Activated CD4-positive, alpha-beta T cell treated with anti-CD3 and anti-CD28 coated beads, Interleukin-2, amount 10 ng/mL, durations not matched to agents 24 days and 14 days (primary cell): ENCODE results near the gene GFPT2. TPM values are rescaled to one million over a fixed set of nuclear protein-coding genes. Genes with fewer than 3 reads are reported as not detected.

Experiments used
- DNase-seq: peaks from one replicate; pipeline ENCODE4 v3.0.0; 2022
- H3K27ac Mint-ChIP-seq: one replicate; pipeline ENCODE4 v1.8.0; 2022; ENCODE audit warnings: mild to moderate bottlenecking, mixed read lengths
- H3K27me3 Mint-ChIP-seq: one replicate; pipeline ENCODE4 v1.8.0; 2022; ENCODE audit warnings: mixed read lengths
- H3K36me3 Mint-ChIP-seq: one replicate; pipeline ENCODE4 v1.8.0; 2022; ENCODE audit warnings: low read depth, mild to moderate bottlenecking, mixed read lengths
- H3K4me1 Mint-ChIP-seq: one replicate; pipeline ENCODE4 v1.8.0; 2021; ENCODE audit warnings: mixed read lengths
- H3K4me3 Mint-ChIP-seq: one replicate; pipeline ENCODE4 v1.8.0; 2022; ENCODE audit warnings: mild to moderate bottlenecking, moderate library complexity, mixed read lengths
- H3K9me3 Mint-ChIP-seq: one replicate; pipeline ENCODE4 v1.8.0; 2021; ENCODE audit warnings: mixed read lengths
- intact Hi-C: fragments of 100-400 bp; cut with micrococcal nuclease; formaldehyde crosslinking; loops from one replicate; pipeline ENCODE4 v1.15.1; 2023
- total RNA-seq: library from RNA; stranded (reverse); gene quantifications from 2 replicates; pipeline ENCODE4 v1.2.3, GENCODE V29; 2022

The GFPT2 gene
- total RNA-seq, 1 donor from 2014 or later: 0.42 TPM

DNA sequence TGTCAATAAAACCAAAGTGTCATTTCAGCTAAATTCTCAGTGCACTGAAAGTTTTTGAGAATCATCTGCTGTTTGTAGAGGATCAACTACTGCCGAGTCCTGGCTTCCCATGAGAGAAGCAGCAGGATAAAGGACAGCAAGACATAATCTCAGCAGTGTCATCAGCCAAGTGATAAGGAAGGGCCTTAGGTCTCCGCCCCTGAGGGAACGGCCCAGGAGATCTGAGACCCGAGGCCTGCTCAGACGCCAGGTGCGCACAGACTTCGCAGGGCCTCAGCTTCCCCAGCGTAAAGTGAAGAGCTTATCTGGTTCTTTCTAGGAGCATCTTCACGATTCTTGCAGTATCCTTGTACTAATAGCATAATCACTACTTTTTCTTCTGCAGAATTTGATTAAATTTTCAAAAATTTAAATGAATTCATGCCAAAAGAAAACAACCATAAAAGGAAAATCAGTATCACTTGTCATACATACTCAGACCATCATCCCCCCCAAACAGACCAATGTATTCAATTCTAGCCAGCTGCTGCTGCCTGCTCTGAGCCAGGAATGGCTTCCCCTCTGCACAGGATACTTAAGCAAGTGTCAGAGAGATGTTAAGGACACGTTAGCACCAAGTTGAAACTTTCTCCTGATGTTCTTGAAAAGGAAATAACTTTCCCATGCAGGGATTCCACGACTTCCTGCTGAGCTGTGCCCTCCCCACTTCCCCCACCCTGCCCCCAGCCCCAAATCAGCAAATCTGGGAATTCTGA, 2.2 kb downstream of the GFPT2 start:
- intact Hi-C loops: loop anchor here (10.0 kb wide), 1 partner anchor 124 kb away; no protein-coding TSS in a partner anchor
- Mint-ChIP-seq H3K27ac (no peak overlapping the region), H3K4me1 (no peaks in the 10 kb centered on the region), H3K36me3 (no peaks in the 10 kb centered on the region), H3K27me3 (peaks cover 42% of the 10 kb centered on the region), H3K4me3 (no peak overlapping the region), H3K9me3 (no peaks in the 10 kb centered on the region)
- DNase-seq: no peak

DNA sequence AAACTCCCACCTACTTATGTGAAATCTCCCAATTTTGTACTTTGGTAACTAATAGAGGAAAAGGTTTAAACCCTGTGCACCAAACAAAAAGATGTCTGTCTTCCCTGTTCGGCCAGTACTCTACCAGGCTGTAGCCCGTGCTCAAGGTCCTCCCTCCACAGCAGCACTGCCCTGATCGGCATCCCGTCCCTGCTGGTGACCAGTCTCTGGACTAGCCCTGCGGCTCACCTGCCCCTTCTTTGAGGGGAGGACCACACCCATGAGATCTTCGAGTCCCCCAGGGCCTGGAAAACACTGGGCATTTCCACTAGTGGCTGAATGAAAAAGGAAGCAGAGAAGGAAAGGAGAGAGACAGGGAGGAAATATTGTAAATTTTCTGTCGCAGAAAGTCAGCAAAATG, 2.8 kb downstream of the GFPT2 start:
- H3K9me3 Mint-ChIP-seq: no peaks in the 10 kb centered on the region
- H3K4me1 Mint-ChIP-seq: no peaks in the 10 kb centered on the region
- peaks cover 36% of the 10 kb centered on the region for H3K27me3 Mint-ChIP-seq
- H3K36me3 Mint-ChIP-seq: no peaks in the 10 kb centered on the region
- intact Hi-C loops: loop anchor here (10.0 kb wide), 1 partner anchor 125 kb away; no protein-coding TSS in a partner anchor
- no peak for DNase-seq
- no peak overlapping the region for H3K27ac Mint-ChIP-seq
- no peak overlapping the region for H3K4me3 Mint-ChIP-seq

DNA sequence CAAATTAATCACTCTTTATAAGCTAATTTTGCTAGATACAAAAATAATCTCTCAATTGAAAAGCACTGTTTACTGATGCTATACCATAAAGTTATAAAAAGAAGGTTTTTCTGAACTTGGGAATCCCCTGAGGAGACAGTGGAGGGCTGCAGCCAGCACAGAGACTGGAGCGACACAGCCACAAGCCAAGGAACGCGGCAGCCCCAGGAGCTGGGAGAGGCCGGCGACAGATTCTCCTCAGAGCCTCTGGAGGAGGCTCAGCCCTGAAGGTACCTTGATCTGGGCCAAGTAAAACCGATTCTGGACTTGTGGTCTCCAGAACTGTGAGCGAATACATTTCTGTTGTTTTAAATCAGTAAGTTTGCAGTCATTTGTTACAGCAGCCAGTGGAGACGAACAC, 3.7 kb downstream of the GFPT2 start:
- Mint-ChIP-seq H3K4me1 (no peaks in the 10 kb centered on the region), H3K36me3 (no peaks in the 10 kb centered on the region), H3K9me3 (no peaks in the 10 kb centered on the region), H3K27ac (no peak overlapping the region), H3K27me3 (peaks cover 28% of the 10 kb centered on the region), H3K4me3 (no peak overlapping the region)
- intact Hi-C loops: no loop called here
- no peak for DNase-seq

DNA sequence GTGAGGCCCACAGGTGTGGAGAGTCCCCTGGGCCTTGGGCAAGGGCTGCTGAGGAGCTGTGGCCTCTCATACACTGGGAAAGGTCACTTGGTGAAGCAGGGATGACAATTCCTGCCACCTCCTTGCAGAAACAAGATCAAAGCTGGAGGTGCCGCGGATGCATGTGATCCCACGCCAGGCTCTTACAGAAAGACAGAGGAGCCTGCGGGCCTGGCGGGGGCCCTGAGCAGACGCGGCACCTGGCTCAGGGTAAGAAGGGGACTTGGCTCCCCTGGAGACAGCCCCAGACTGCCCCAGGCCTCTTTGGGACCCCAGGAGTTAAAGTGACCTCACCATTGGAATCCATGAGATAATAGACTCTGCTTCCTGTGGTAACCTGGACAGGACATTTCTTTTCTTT, 4.8 kb downstream of the GFPT2 start:
- DNase-seq: no peak
- H3K9me3 Mint-ChIP-seq: no peaks in the 10 kb centered on the region
- no peak overlapping the region for H3K27ac Mint-ChIP-seq
- intact Hi-C loops: no loop called here
- no peaks in the 10 kb centered on the region for H3K4me1 Mint-ChIP-seq
- peaks cover 30% of the 10 kb centered on the region for H3K27me3 Mint-ChIP-seq
- H3K4me3 Mint-ChIP-seq: no peak overlapping the region
- H3K36me3 Mint-ChIP-seq: no peaks in the 10 kb centered on the region

DNA sequence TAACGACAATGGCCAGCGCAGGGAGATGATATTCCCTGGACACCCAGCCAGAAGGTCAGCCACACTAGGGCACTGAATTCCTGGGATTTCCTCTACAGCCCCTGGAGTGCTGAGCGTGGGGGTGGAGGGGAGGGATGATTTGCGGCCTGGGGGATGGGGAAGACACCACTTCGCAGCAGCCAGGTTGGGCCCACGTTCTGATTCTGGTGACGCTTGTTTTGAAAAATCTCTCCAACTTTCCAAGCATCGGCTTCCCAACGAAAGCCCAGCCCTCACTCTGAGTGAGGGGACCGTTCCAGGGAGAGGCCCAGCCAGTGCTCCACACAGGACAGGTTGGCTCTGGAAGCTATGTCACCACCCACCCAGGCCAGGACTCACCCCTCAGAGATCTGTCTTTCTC, 5.4 kb downstream of the GFPT2 start:
- H3K27me3 Mint-ChIP-seq: peaks cover 30% of the 10 kb centered on the region
- no peaks in the 10 kb centered on the region for H3K9me3 Mint-ChIP-seq

DNA sequence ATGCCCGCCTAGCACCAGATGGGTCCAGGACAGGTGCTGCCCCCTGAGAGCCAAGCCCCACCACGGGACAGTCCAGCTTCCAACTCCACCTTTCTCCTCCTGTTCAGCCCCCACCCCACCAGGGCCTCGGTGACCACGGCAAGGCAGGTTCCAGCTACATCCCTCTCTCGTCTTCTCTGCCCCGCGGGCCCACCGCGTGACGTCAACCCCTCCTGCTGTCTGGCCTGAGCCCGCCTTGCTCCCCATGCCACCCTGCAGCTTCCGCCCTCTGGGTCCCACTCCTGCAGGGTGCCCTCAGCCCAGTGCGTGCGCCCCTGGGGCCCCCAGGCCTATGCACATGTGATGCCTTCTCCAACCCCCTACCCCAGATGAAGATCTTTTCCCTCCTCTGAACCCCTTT, 6.8 kb downstream of the GFPT2 start:
- Mint-ChIP-seq H3K27me3 (peaks cover 23% of the 10 kb centered on the region), H3K4me1 (no peaks in the 10 kb centered on the region), H3K36me3 (no peaks in the 10 kb centered on the region), H3K4me3 (no peak overlapping the region), H3K9me3 (no peaks in the 10 kb centered on the region), H3K27ac (no peak overlapping the region)
- DNase-seq: no peak
- intact Hi-C loops: no loop called here

More for the DNA sequence above, 5.4 kb downstream of the GFPT2 start:
- H3K4me1 Mint-ChIP-seq: no peaks in the 10 kb centered on the region
- no peak for DNase-seq
- H3K27ac Mint-ChIP-seq: no peak overlapping the region
- H3K4me3 Mint-ChIP-seq: no peak overlapping the region
- intact Hi-C loops: no loop called here
- H3K36me3 Mint-ChIP-seq: no peaks in the 10 kb centered on the region

DNA sequence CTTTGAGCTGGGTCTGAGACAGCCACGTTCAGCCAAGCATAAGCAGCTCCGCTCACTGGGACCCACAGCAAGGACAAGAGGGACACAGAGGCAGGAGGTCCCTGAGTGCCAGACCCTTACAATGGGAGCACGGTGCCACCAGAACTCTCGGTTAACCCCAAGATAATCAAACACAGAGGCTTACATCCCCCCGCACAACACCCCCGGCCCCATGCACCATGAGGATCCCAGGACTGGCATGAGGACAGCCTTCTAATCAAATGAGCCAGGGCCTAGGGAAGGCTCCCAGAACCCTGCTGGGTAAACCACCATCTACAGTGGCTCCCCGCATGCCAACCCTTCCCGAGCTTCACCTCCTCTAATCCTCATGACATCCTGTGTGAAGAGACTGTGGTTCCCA, 7.4 kb downstream of the GFPT2 start:
- intact Hi-C loops: no loop called here
- Mint-ChIP-seq H3K27me3 (peaks cover 17% of the 10 kb centered on the region), H3K4me3 (no peak overlapping the region), H3K9me3 (no peaks in the 10 kb centered on the region), H3K27ac (no peak overlapping the region), H3K36me3 (no peaks in the 10 kb centered on the region), H3K4me1 (no peaks in the 10 kb centered on the region)
- no peak for DNase-seq

DNA sequence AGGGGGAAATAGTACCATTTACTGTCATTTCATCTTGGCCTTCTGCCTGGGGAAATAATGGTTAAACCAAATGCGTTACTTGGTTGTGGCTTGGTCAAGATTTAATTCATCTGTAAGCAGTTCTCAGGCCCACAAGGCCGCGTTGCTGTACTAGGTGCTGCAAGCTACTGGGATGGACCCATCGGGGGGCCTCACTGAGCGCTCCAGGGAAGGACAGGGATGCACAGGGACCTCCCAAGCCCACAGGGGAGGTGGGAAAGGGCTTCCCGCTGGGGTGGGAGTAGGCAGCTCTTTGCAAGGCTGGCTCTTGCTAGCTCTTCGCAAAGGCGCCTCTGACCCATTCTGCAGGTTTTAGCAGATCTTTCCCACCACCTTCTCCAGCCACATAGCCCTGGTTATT, 8.0 kb downstream of the GFPT2 start:
- no peaks in the 10 kb centered on the region for H3K9me3 Mint-ChIP-seq
- no peak overlapping the region for H3K4me3 Mint-ChIP-seq
- no peaks in the 10 kb centered on the region for H3K36me3 Mint-ChIP-seq
- no peak overlapping the region for H3K27ac Mint-ChIP-seq
- H3K4me1 Mint-ChIP-seq: no peaks in the 10 kb centered on the region
- H3K27me3 Mint-ChIP-seq: peaks cover 12% of the 10 kb centered on the region
- DNase-seq: no peak
- intact Hi-C loops: no loop called here

DNA sequence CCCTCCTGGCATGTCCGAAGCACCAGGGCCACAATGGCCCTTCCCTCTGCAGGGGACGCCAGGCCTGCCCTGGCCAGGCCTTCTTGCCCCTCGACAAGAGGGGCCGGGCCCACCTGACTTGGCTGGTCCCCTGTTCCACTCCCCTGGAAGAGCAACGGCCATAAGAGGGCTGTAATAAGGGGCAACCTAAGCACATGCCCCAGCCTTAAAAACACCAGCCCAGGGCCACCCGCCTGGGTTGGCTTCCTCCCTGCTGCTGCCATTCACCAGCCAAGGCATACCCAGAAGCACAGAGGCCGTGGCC, 8.5 kb downstream of the GFPT2 start:
- Mint-ChIP-seq H3K9me3 (no peaks in the 10 kb centered on the region), H3K36me3 (no peaks in the 10 kb centered on the region), H3K27ac (no peak overlapping the region), H3K4me3 (no peak overlapping the region), H3K4me1 (no peaks in the 10 kb centered on the region), H3K27me3 (peaks cover 9% of the 10 kb centered on the region)
- intact Hi-C loops: no loop called here
- DNase-seq: no peak

DNA sequence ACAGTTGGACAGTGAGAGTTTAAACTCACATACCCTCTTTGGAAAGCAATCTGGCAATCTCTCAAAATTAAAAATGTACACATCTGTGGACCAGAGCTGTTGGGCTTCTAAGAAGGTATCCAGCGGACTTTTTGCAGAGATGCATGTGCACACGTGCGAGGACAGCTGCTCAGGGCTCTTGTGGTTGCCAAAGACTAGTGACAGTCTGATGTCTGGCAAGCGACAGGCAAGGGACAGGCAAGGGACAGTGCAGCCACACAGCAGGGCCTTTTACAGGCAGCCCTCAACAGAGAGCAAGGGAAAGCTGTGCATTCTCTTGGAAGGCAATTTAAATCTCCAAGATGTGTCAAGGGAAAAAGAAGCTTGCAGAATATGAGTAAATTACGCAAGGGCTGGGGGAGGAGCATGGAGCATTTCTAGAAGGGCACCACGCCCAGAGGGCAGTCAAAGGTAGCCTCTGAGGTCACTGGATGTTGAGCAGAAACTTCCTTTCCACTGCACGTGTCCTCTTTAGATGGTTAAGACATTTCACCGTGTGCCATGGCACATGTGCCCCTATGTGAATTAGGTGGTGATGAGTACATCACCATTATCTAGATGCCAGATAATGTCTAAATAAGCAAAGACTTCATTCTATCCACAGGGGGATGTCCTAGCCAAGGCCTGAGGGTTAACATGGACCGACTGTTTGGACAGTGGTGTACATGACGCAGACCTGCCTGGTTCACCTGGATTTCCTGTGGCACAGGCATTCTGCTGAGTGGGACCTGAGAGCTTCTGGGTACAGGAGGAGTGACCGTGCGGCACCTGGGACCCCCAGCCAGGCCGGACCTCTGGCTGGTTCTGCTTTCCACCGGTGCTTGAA, 9.1 kb downstream of the GFPT2 start:
- Mint-ChIP-seq H3K9me3 (no peaks in the 10 kb centered on the region), H3K27me3 (peaks cover 7% of the 10 kb centered on the region), H3K36me3 (no peaks in the 10 kb centered on the region), H3K4me3 (no peak overlapping the region), H3K27ac (no peak overlapping the region), H3K4me1 (no peaks in the 10 kb centered on the region)
- no peak for DNase-seq
- intact Hi-C loops: no loop called here

DNA sequence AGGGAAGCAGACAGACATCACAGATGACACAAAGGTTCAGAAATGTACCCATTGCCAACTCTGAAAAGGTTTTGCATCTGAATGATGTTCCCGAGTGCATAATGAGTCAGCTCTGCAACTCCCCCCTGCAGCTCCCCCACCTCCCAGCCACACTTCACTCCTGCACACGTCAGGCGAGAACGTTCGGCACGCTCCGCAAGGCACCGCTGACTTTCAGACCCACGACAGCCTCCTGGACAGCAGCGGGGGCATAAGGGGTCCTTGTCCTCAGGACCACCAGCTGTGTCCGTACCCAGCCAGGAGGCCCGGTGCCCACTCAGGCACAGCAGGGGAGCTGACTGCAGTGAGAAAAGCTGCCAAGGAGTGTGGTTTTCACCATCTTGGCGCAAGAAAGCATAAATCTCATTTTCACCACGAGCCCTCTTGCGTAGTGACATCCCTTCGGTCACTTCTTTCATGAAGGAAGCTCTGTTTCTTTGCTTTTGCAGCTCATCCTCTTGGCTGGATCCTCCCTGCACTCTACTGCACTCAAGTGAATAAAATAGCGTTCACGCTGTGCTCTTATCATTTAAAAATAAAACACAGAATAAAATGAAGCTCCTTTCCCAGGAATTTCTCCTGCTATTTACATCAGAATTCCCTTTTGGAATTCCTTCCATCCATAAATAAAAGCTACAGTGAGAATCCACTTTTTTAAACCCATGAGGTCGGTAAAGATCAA, 9.9 kb downstream of the GFPT2 start:
- peaks cover 7% of the 10 kb centered on the region for H3K27me3 Mint-ChIP-seq
- no peak for DNase-seq
- no peak overlapping the region for H3K27ac Mint-ChIP-seq
- no peaks in the 10 kb centered on the region for H3K4me1 Mint-ChIP-seq
- H3K36me3 Mint-ChIP-seq: no peaks in the 10 kb centered on the region
- intact Hi-C loops: no loop called here
- no peaks in the 10 kb centered on the region for H3K9me3 Mint-ChIP-seq
- H3K4me3 Mint-ChIP-seq: no peak overlapping the region

DNA sequence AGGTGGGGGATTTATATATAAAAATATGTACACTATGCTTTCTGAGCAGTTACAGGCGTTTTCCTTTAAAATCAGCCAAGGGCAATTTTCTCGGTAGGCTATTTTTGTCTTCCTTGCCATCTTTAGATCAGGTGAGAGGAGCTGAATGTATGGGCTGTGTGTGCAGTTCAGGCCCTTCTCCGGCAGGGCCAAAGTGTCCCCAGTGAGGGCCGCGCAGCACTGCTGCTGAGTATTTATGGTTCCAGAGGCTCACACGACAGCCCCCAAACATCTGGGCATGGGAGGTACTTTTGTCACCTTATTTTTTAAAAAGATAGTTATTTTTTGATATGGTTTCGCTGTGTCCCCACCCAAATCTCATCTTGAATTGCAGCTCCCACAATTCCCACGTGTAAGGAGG, 11.5 kb downstream of the GFPT2 start:
- Mint-ChIP-seq H3K9me3 (no peaks in the 10 kb centered on the region), H3K27me3 (peaks cover 7% of the 10 kb centered on the region), H3K4me1 (no peaks in the 10 kb centered on the region), H3K27ac (no peak overlapping the region), H3K36me3 (no peaks in the 10 kb centered on the region), H3K4me3 (no peak overlapping the region)
- DNase-seq: no peak
- intact Hi-C loops: no loop called here

DNA sequence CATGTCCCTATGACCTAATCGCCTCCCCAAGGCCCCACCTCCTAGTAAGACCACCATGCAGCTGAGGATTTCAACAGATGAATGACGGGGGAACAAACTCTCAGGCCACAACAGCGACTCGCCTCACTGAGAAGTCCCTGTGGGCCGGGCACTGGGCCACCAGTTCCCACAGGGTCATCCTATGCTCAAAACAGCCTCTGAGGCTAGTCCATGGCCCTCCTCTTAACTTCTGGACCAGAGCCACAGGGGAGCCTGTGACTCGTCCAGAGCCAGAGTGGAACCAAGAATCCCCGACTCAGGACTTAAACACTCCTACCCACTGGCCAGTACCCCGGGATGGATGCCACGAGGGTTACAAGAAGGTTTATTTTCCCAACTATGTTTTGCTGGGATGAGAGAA, 12.3 kb downstream of the GFPT2 start:
- H3K9me3 Mint-ChIP-seq: no peaks in the 10 kb centered on the region
- no peaks in the 10 kb centered on the region for H3K36me3 Mint-ChIP-seq
- no peaks in the 10 kb centered on the region for H3K4me1 Mint-ChIP-seq
- no peak for DNase-seq
- no peak overlapping the region for H3K27ac Mint-ChIP-seq
- peaks cover 7% of the 10 kb centered on the region for H3K27me3 Mint-ChIP-seq
- H3K4me3 Mint-ChIP-seq: no peak overlapping the region
- intact Hi-C loops: no loop called here

DNA sequence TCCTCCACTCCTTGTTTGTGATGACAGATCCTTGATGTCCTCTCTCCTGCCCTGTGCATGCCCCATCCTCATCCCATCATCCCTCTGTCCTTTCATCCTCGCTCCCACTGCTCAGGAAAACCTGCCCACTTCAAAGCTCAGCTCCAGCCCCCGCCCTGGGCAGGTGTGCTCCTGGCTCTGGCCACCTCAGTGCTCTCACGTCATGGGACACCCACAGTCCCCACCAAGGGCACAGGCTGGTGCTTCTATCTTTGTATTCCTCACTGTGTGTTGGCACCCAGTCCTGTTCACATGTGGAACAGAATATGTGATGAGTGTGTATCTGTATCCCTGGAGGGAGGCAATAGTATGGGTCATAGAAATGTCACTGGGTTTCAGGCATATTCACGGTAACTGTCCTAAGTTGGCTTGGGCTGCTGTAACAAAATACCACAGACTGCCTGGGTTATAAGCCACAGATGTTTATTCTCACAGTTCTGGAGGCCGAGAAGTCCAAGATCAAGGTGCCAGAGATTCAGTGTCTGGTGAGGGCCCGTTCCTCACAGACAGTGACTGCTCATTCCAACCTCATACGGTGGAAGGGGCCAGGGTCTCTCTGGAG, 13.5 kb downstream of the GFPT2 start:
- H3K36me3 Mint-ChIP-seq: no peaks in the 10 kb centered on the region

More for the DNA sequence above, 13.5 kb downstream of the GFPT2 start:
- intact Hi-C loops: no loop called here
- H3K27me3 Mint-ChIP-seq: peaks cover 7% of the 10 kb centered on the region
- DNase-seq: no peak
- H3K4me1 Mint-ChIP-seq: no peaks in the 10 kb centered on the region
- H3K4me3 Mint-ChIP-seq: no peak overlapping the region
- H3K9me3 Mint-ChIP-seq: no peaks in the 10 kb centered on the region
- no peak overlapping the region for H3K27ac Mint-ChIP-seq
